H1 (cell line): ENCODE measurements around the gene PTPRCAP. TPM values are rescaled to one million over a fixed set of nuclear protein-coding genes. Genes with fewer than 3 reads are reported as not detected.

Experiments used
- CTCF ChIA-PET: fragments of 300-600 bp; sonication (Branson Sonifier 250); formaldehyde crosslinking; loops from one replicate; lab custom pipeline; 2021; ENCODE audit not compliant: partially characterized antibody; lab: Charles Lee
- POLR2A ChIA-PET: fragments of 300-600 bp; sonication (Branson Sonifier 250); formaldehyde crosslinking; loops from one replicate; lab custom pipeline; 2021; ENCODE audit warnings: inconsistent platforms; ENCODE audit not compliant: partially characterized antibody; lab: Charles Lee
- DNase-seq, 2 experiments: peaks; one replicate each; pipeline versions ENCODE4 v3.0.0 to v3.0.0-alpha.2; 2010 to 2022; ENCODE audit warnings: low spot score in 2 of 2, low read depth in 1 of 2, mixed read lengths in 1 of 2
- FAIRE-seq: peaks from 2 replicates; lab custom pipeline; 2011; peaks lifted over from hg19 to GRCh38; lab: Jason Lieb, UNC
- H2AFZ ChIP-seq: 2 replicates; pipeline ENCODE4 v1.8.1; 2012; ENCODE audit warnings: low read length, inconsistent platforms
- H2AK5ac ChIP-seq: 2 replicates; pipeline ENCODE4 v1.6.1; 2013; ENCODE audit warnings: low read depth, low read length
- H2BK120ac ChIP-seq: replicated peaks from 2 replicates; pipeline ENCODE3; 2013; ENCODE audit warnings: low read depth, low read length, inconsistent platforms
- H2BK12ac ChIP-seq: 2 replicates; pipeline ENCODE4 v1.6.1; 2013; ENCODE audit warnings: low read depth, low read length
- H2BK15ac ChIP-seq: 2 replicates; pipeline ENCODE4 v1.6.1; 2013; ENCODE audit warnings: low read length
- H2BK20ac ChIP-seq: 2 replicates; pipeline ENCODE4 v1.6.1; 2013; ENCODE audit warnings: low read length
- H2BK5ac ChIP-seq: 2 replicates; pipeline ENCODE4 v1.6.1; 2013; ENCODE audit warnings: low read depth, low read length
- H3K14ac ChIP-seq: 2 replicates; pipeline ENCODE4 v1.6.1; 2013; ENCODE audit warnings: inconsistent platforms; ENCODE audit not compliant: insufficient read length
- H3K18ac ChIP-seq: 2 replicates; pipeline ENCODE4 v1.6.1; 2013; ENCODE audit warnings: low read length; ENCODE audit errors: extremely low read depth
- H3K23ac ChIP-seq: 2 replicates; pipeline ENCODE4 v1.6.1; 2013; ENCODE audit warnings: inconsistent platforms; ENCODE audit not compliant: insufficient read length
- H3K23me2 ChIP-seq: 2 replicates; pipeline ENCODE4 v1.6.1; 2013; ENCODE audit warnings: low read depth, low read length
- H3K27ac ChIP-seq: 2 replicates; pipeline ENCODE4 v1.6.1; 2011; ENCODE audit warnings: low read depth, low read length, inconsistent platforms
- H3K27me3 ChIP-seq, 4 experiments: replicated peaks in 1 of 4; 1 replicate in 1 of 4; 2 replicates in 3 of 4; pipeline versions ENCODE4 v1.6.1 to v1.8.1; 2011 to 2013; ENCODE audit warnings: low read length in 3 of 4, mild to moderate bottlenecking in 3 of 4, inconsistent platforms in 2 of 4, mixed read lengths in 2 of 4, moderate library complexity in 1 of 4; ENCODE audit not compliant: control insufficient read depth in 3 of 4, insufficient read depth in 3 of 4; ENCODE audit errors: extremely low read depth in 1 of 4
- H3K36me3 ChIP-seq, 4 experiments: 2 replicates each; pipeline versions ENCODE4 v1.6.1 to v1.8.1; 2011 to 2013; ENCODE audit warnings: mild to moderate bottlenecking in 4 of 4, low read length in 3 of 4, moderate library complexity in 2 of 4, control low read depth in 1 of 4, inconsistent platforms in 1 of 4; ENCODE audit not compliant: insufficient read depth in 4 of 4, control insufficient read depth in 2 of 4
- H3K4ac ChIP-seq: replicated peaks from 2 replicates; pipeline ENCODE3; 2013; ENCODE audit warnings: low read length, low read depth, mixed read lengths, inconsistent platforms; ENCODE audit not compliant: insufficient read length
- H3K4me1 ChIP-seq, 4 experiments: replicated peaks in 1 of 4; 1 replicate in 1 of 4; 2 replicates in 3 of 4; pipeline versions ENCODE4 v1.6.1 to v1.8.1; 2011 to 2013; ENCODE audit warnings: low read length in 3 of 4, inconsistent platforms in 2 of 4, mixed read lengths in 1 of 4; ENCODE audit not compliant: insufficient read depth in 4 of 4, control insufficient read depth in 3 of 4
- H3K4me2 ChIP-seq, 2 experiments: 2 replicates each; pipeline versions ENCODE4 v1.6.1 to v1.8.1; 2011 to 2013; ENCODE audit warnings: low read depth in 2 of 2, low read length in 2 of 2, control low read depth in 1 of 2, inconsistent platforms in 1 of 2, mild to moderate bottlenecking in 1 of 2; ENCODE audit not compliant: insufficient read depth in 1 of 2
- H3K4me3 ChIP-seq, 4 experiments: fragments of 200-600, 300-600 bp in 1 of 4; sonication (generic), shearing (Covaris generic), sonication (Bioruptor Twin) in 1 of 4; 2 replicates each; pipeline versions ENCODE4 v1.5.1 to v1.8.1; 2011 to 2016; ENCODE audit warnings: low read length in 4 of 4, low read depth in 3 of 4, control low read depth in 2 of 4, inconsistent platforms in 2 of 4, mild to moderate bottlenecking in 2 of 4, mixed read lengths in 1 of 4, moderate library complexity in 1 of 4; ENCODE audit not compliant: insufficient read depth in 2 of 4; ENCODE audit errors: extremely low read depth in 1 of 4
- H3K56ac ChIP-seq: replicated peaks from 2 replicates; pipeline ENCODE3; 2013; ENCODE audit warnings: low read depth, mild to moderate bottlenecking, mixed read lengths, low read length, inconsistent platforms; ENCODE audit not compliant: insufficient read length
- H3K79me1 ChIP-seq: 2 replicates; pipeline ENCODE4 v1.6.1; 2013; ENCODE audit warnings: low read depth, low read length, control low read depth
- H3K79me2 ChIP-seq, 2 experiments: 2 replicates each; pipeline versions ENCODE4 v1.6.1 to v1.8.1; 2012 to 2013; ENCODE audit warnings: low read length in 2 of 2, mild to moderate bottlenecking in 2 of 2, inconsistent platforms in 1 of 2; ENCODE audit not compliant: insufficient read depth in 2 of 2, control insufficient read depth in 1 of 2
- H3K9ac ChIP-seq, 4 experiments: replicated peaks in 1 of 4; 1 replicate in 1 of 4; 2 replicates in 3 of 4; pipeline versions ENCODE4 v1.6.1 to v1.8.1; 2011 to 2013; ENCODE audit warnings: low read depth in 3 of 4, low read length in 3 of 4, control low read depth in 2 of 4, mild to moderate bottlenecking in 2 of 4, moderate library complexity in 2 of 4, inconsistent platforms in 1 of 4; ENCODE audit errors: extremely low read depth in 1 of 4
- H3K9me3 ChIP-seq, 2 experiments: 2 replicates each; pipeline versions ENCODE4 v1.6.1 to v1.8.1; 2012 to 2013; ENCODE audit warnings: mild to moderate bottlenecking in 2 of 2, moderate library complexity in 2 of 2, control low read depth in 1 of 2, inconsistent platforms in 1 of 2, low read depth in 1 of 2, low read length in 1 of 2, mixed read lengths in 1 of 2; ENCODE audit not compliant: insufficient read depth in 2 of 2
- H4K20me1 ChIP-seq, 2 experiments: replicated peaks in 1 of 2; 2 replicates each; pipeline versions ENCODE3 to v1.8.1; 2011 to 2013; ENCODE audit warnings: inconsistent platforms in 2 of 2, low read length in 2 of 2, mild to moderate bottlenecking in 1 of 2; ENCODE audit not compliant: insufficient read depth in 2 of 2, control insufficient read depth in 1 of 2
- H4K5ac ChIP-seq: 2 replicates; pipeline ENCODE4 v1.6.1; 2013; ENCODE audit warnings: low read length, low read depth, mixed read lengths, inconsistent platforms; ENCODE audit not compliant: insufficient read length
- H4K8ac ChIP-seq: 2 replicates; pipeline ENCODE4 v1.8.0; 2013; ENCODE audit warnings: mild to moderate bottlenecking, moderate library complexity, low read length, inconsistent platforms; ENCODE audit not compliant: insufficient read depth; ENCODE audit errors: extremely low read depth
- H4K91ac ChIP-seq: replicated peaks from 2 replicates; pipeline ENCODE3; 2013; ENCODE audit warnings: low read length, mixed read lengths, inconsistent platforms; ENCODE audit not compliant: insufficient read length
- SP2 ChIP-seq: IDR thresholded peaks from 2 replicates; pipeline ENCODE4 v1.6.1; 2012; ENCODE audit warnings: mild to moderate bottlenecking, low read length, inconsistent platforms
- WGBS, 2 experiments: shearing (Covaris generic) in 1 of 2; methylation state at CpG; one replicate each; pipeline versions ENCODE4 v1.1.6 to v1.1.7; 2013 to 2015; ENCODE audit warnings: low lambda C conversion rate in 2 of 2, mixed read lengths in 2 of 2, inconsistent platforms in 1 of 2, low coverage in 1 of 2, missing lambda C conversion rate in 1 of 2; ENCODE audit not compliant: insufficient replicate concordance in 2 of 2, insufficient coverage in 1 of 2, insufficient read length in 1 of 2; ENCODE audit errors: extremely low coverage in 1 of 2, missing lambda C conversion rate in 1 of 2; 5-methylcytosine and 5-hydroxymethylcytosine counted together
- polyA plus RNA-seq, 7 experiments: library from polyadenylated mRNA; depleted of rRNA in 3 of 7; stranded (reverse) in 5 of 7; unstranded in 2 of 7; fragments of >200 nt in 5 of 7; fragments of 200-250 nt in 2 of 7; gene quantifications; 1 replicate in 5 of 7; 2 replicates in 1 of 7; 4 replicates in 1 of 7; pipeline versions ENCODE4 v1.2.1 to v1.2.3, GENCODE V29; 2011 to 2013; ENCODE audit warnings: missing spikeins in 2 of 7, mixed read lengths in 2 of 7
- total RNA-seq: library from RNA; stranded (reverse); fragmentation: NEBNext Ultra II Directional; extraction: Animal tissue kit (Norgen Biotek cat#: 25700); gene quantifications from 2 replicates; pipeline ENCODE4 v1.2.1, GENCODE V29; 2021

PTPRCAP gene
- total and polyA plus RNA-seq, 2 of the 8 experiments (the other 6 are each of a cell fraction or from before 2014, with no cell fraction given) = 0.78 to 6.7 TPM

DNA sequence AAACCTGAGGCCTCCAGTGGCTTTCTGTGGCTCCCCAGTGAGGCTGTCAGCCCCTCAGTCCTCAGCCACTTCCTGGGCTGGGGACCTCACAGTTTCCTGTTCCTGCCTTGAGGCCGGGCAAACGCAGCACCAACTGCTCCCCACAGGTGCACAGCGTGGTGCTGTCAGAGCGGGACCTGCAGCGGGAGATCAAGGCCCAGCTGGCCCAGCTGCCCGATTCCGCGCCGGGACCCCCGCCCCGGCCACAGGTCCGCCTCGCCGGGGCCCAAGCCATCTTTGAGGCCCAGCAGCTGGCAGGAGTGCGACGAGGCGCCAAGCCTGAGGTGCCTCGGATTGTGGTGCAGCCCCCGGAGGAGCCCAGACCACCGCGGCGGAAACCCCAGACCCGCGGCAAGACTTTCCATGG is 28.2 kb downstream of the PTPRCAP start:
- Histone ChIP-seq H3K36me3 (no peaks in the 10 kb centered on the region), H2BK15ac (no peak overlapping the region), H2BK5ac (peak overlapping the region; percentile 44; the same call in 1 of the 2 replicates), H3K23me2 (no peaks in the 10 kb centered on the region), H2BK120ac (no peak overlapping the region), H4K8ac (no peak overlapping the region; the same call in none of the 2 replicates), H3K23ac (no peak overlapping the region), H3K79me2 (no peaks in the 10 kb centered on the region), H3K4me2 (no peak overlapping the region), H2AFZ (no peak overlapping the region), H3K27me3 (peaks cover 0 to 16% (median 5%) of the 10 kb centered on the region in 4 experiments; a peak in 4 of 7 replicates), H3K27ac (no peak overlapping the region), H3K4me3 (no peak overlapping the region), H4K91ac (no peak overlapping the region), H3K4me1 (peaks cover 0 to 11% (median 7%) of the 10 kb centered on the region in 4 experiments; a peak in 5 of 7 replicates), H3K18ac (no peak overlapping the region), H4K5ac (no peak overlapping the region), H2BK12ac (peak overlapping the region; percentile 17; the same call in 1 of the 2 replicates), H3K56ac (no peak overlapping the region), H2AK5ac (no peak overlapping the region), H4K20me1 (no peaks in the 10 kb centered on the region), H3K9ac (no peak overlapping the region), H3K4ac (no peak overlapping the region), H3K79me1 (no peaks in the 10 kb centered on the region), H2BK20ac (peak overlapping the region; percentile 21; the same call in 1 of the 2 replicates), H3K9me3 (no peaks in the 10 kb centered on the region)
- FAIRE-seq = no peak
- ChIA-PET CTCF (no interaction called here), POLR2A (interaction anchor here (0.9 to 1.2 kb wide), 2 partner anchors 9 to 22 kb away, joined by 3 to 6 read pairs; no protein-coding TSS in a partner anchor)
- no peak for DNase-seq
- WGBS, 2 experiments = 86% methylated on average over 21 of the region's 24 CpGs; no CpG with 5 or more reads in 1 of the 2 experiments
- TF ChIP-seq SP2 = no peak
- TF ChIP-seq, all 59 proteins: peak for 0
- no peak overlapping the region for H3K14ac ChIP-seq
